ENCODE results near the gene OR5H6. TPM values are rescaled to one million over a fixed set of nuclear protein-coding genes. Genes with fewer than 3 reads are reported as not detected.

The OR5H6 gene
- total and polyA plus RNA-seq, 2 donors (not counting 1 experiment from before 2014, with no cell fraction given), result not detected

GRCh38 chr3:98233468-98233867 lies 30.6 kb upstream of the OR5H6 start:
- ChIA-PET POLR2A (no interaction called here), CTCF (no interaction called here)
- Mint-ChIP-seq H3K4me1 (no peaks in the 10 kb centered on the region), H3K9me3 (ENCODE audit: insufficient read depth) (no peaks in the 10 kb centered on the region), H3K27me3 (no peaks in the 10 kb centered on the region), H3K27ac (no peak overlapping the region), H3K4me3 (no peak overlapping the region)
- intact Hi-C loops (cut with micrococcal nuclease), result no loop called here
- Histone ChIP-seq H3K27me3 (replicated peaks in 1 of 4; ENCODE audit: control extremely low read depth in 1 of 4, control insufficient read depth in 3 of 4, insufficient read depth in 4 of 4, low read length in 3 of 4) (no peaks in the 10 kb centered on the region), H3K9me3 (ENCODE audit: control extremely low read depth in 1 of 3, control insufficient read depth in 2 of 3, insufficient read depth in 1 of 3, low read length in 2 of 3) (no peaks in the 10 kb centered on the region), H3K27ac (ENCODE audit: low read length in 2 of 2) (no peak overlapping the region), H3K36me3 (replicated peaks in 1 of 2; ENCODE audit: control extremely low read depth in 1 of 2, control insufficient read depth in 1 of 2, extremely low read depth in 1 of 2, insufficient read depth in 2 of 2, low read length in 1 of 2) (no peaks in the 10 kb centered on the region), H2AFZ (ENCODE audit: insufficient read depth, low read depth, low read length, poor library complexity, severe bottlenecking) (no peak overlapping the region), H3K79me2 (ENCODE audit: control insufficient read depth, insufficient read depth, low read length) (no peaks in the 10 kb centered on the region), H3K4me1 (ENCODE audit: control insufficient read depth in 2 of 2, insufficient read depth in 2 of 2, low read length in 2 of 2) (no peaks in the 10 kb centered on the region), H3K4me2 (replicated peaks; ENCODE audit: low read depth, low read length, poor library complexity, severe bottlenecking) (no peak overlapping the region), H3K4me3 (ENCODE audit: control extremely low read depth in 1 of 5, extremely low read depth in 1 of 5, insufficient read depth in 1 of 5, low read depth in 2 of 5, low read length in 4 of 5) (no peak overlapping the region), H3K9ac (ENCODE audit: low read length) (no peak overlapping the region), H4K20me1 (ENCODE audit: control insufficient read depth, insufficient read depth, low read length, poor library complexity, severe bottlenecking) (no peaks in the 10 kb centered on the region)
- 0% methylated on average over 2 of the region's 5 CpGs for WGBS (ENCODE audit: insufficient coverage)
- DNase-seq, result no peak
- TF ChIP-seq EZH2 (IDR thresholded peaks at IDR 0.05; ENCODE audit: borderline replicate concordance, insufficient read depth, low read depth, low read length, poor library complexity, severe bottlenecking), result no peak
- TF ChIP-seq CTCF (IDR thresholded peaks at IDR 0.05), result no peak
- ATAC-seq (ENCODE audit: low read depth), result no peak

- Mint-ChIP-seq H3K27me3 (no peaks in the 10 kb centered on the region), H3K4me1 (no peaks in the 10 kb centered on the region), H3K27ac (no peak overlapping the region), H3K9me3 (ENCODE audit: insufficient read depth) (no peaks in the 10 kb centered on the region), H3K4me3 (no peak overlapping the region)
- Histone ChIP-seq H4K20me1 (ENCODE audit: control insufficient read depth, insufficient read depth, low read length, poor library complexity, severe bottlenecking) (no peaks in the 10 kb centered on the region), H3K9ac (ENCODE audit: low read length) (no peak overlapping the region), H3K27me3 (replicated peaks in 1 of 4; ENCODE audit: control extremely low read depth in 1 of 4, control insufficient read depth in 3 of 4, insufficient read depth in 4 of 4, low read length in 3 of 4) (no peaks in the 10 kb centered on the region), H3K4me2 (replicated peaks; ENCODE audit: low read depth, low read length, poor library complexity, severe bottlenecking) (no peak overlapping the region), H3K4me3 (ENCODE audit: control extremely low read depth in 1 of 5, extremely low read depth in 1 of 5, insufficient read depth in 1 of 5, low read depth in 2 of 5, low read length in 4 of 5) (no peak overlapping the region), H3K4me1 (ENCODE audit: control insufficient read depth in 2 of 2, insufficient read depth in 2 of 2, low read length in 2 of 2) (no peaks in the 10 kb centered on the region), H2AFZ (ENCODE audit: insufficient read depth, low read depth, low read length, poor library complexity, severe bottlenecking) (no peak overlapping the region), H3K9me3 (ENCODE audit: control extremely low read depth in 1 of 3, control insufficient read depth in 2 of 3, insufficient read depth in 1 of 3, low read length in 2 of 3) (no peaks in the 10 kb centered on the region), H3K79me2 (ENCODE audit: control insufficient read depth, insufficient read depth, low read length) (no peaks in the 10 kb centered on the region), H3K27ac (ENCODE audit: low read length in 2 of 2) (no peak overlapping the region), H3K36me3 (replicated peaks in 1 of 2; ENCODE audit: control extremely low read depth in 1 of 2, control insufficient read depth in 1 of 2, extremely low read depth in 1 of 2, insufficient read depth in 2 of 2, low read length in 1 of 2) (no peaks in the 10 kb centered on the region)
- TF ChIP-seq CTCF (IDR thresholded peaks at IDR 0.05), result no peak
- TF ChIP-seq EZH2 (IDR thresholded peaks at IDR 0.05; ENCODE audit: borderline replicate concordance, insufficient read depth, low read depth, low read length, poor library complexity, severe bottlenecking), result no peak
- ChIA-PET POLR2A (no interaction called here), CTCF (no interaction called here)
- DNase-seq (no peak), ATAC-seq (ENCODE audit: low read depth) (no peak)
- intact Hi-C loops (cut with micrococcal nuclease), result no loop called here
These were observed 23.9 kb upstream of the OR5H6 start for GRCh38 chr3:98240131-98240530.

Measured in B cell (primary cell).